GM21786 (cell line): ENCODE data around the gene LHFPL3.

Experiments used
- ATAC-seq: cut with Tn5 transposase; IDR thresholded peaks from one replicate; pipeline ENCODE4 v1.9.1; 2021; ENCODE audit not compliant: unreplicated experiment

Gene LHFPL3

DNA sequence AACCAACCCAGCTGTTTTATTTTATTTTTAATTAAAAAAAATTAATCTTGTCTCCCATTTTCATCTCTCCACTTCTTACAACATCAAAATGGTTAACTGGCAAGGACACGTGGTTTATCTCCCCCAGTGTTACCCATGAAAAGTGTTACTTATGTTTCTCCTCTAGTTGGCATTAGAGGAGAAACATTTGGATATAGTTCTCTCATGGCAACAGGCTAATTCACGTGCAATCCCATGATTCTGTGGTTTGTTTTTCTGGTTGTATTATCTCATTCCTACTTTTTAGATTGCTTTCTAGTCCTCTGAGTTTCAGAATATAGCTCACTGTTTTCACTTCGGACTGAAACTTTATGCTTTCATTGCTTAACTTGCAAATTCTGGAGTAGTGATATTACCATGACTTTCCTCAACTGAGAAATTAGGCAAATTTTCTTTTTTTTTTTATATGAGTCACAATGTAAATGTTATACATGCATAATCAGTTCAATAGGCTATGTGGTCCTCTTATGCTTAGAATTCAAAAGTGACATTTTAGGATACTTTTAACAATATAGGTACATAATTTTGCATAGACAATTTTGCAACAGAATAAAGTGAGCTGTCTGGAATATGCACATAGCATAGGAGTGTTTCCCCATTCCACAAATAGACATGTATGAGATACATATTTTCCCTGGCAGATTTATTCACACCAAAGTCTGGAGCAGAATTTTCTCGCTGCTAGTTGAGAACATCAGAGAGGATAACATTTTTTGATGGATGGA, 43.0 kb downstream of the LHFPL3 start:
- ATAC-seq: no peak

GRCh38 chr7:104371980-104372357, 43.6 kb downstream of the LHFPL3 start:
- no peak for ATAC-seq

- ATAC-seq: no peak
Observed at GRCh38 chr7:104382616-104383015, 54.2 kb downstream of the LHFPL3 start.

DNA sequence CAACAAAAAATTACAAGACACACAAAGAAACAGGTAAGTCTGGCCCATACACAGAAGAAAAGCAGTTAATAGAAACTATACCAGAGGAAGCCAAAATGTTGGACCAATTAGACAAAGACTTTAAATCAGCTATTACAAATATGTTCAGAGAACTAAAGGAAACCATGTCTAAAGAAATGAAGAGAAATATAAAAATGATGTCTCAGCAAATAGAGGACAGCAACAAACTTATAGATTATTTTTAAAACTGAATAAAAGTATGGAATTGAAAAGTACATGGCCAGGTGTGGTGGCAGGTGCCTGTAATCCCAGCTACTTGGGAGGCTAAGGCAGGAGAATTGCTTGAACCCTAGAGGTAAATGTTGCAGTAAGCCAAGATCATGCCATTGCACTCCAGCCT, 58.5 kb downstream of the LHFPL3 start:
- no peak for ATAC-seq

GRCh38 chr7:104388222-104388621, 59.8 kb downstream of the LHFPL3 start:
- no peak for ATAC-seq

GRCh38 chr7:104395162-104395561, 66.8 kb downstream of the LHFPL3 start:
- no peak for ATAC-seq

DNA sequence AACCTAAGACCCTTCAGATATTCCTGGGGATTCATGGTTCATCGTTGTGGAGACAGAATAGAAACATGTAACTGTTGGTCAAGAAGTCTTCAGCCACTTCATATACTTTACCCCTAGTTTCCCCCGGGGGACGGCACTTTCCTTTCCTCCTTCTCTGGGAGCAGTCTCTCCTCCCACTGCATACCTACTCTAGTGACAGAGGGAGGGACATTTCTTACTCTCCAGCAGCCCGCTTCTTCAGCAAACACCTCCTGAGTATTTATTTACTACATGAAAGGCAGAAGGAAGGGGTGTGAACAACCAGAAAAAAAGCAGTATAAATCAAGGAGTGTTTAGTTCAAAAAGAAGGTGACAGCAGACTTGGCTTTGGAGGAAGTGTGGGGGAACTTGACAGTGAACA, 69.0 kb downstream of the LHFPL3 start:
- ATAC-seq: no peak

GRCh38 chr7:104408371-104408770, 80.0 kb downstream of the LHFPL3 start:
- no peak for ATAC-seq

DNA sequence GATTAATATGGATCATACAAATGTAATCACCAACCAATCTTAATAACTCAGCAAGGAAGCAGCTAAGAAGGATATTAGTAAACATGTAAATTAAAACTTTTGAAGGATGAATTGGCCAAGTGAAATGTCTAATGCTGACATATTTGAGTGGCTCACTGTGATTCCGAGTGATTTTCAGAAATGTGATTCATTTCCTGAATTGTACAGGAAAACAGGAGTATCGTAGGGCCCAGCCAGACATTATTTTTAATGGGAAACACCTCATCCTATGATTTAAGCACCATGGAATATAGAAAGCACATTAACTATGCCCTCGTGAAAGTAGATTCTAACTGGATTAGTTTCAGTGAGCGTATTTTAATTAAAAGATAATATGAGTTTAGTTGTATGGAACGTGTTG, 82.3 kb downstream of the LHFPL3 start:
- no peak for ATAC-seq

- ATAC-seq: no peak
Observed at GRCh38 chr7:104412911-104413310, 84.5 kb downstream of the LHFPL3 start.

GRCh38 chr7:104414216-104414615, 85.8 kb downstream of the LHFPL3 start:
- ATAC-seq: no peak

- ATAC-seq: no peak
Observed at GRCh38 chr7:104415700-104416099, 87.3 kb downstream of the LHFPL3 start.

DNA sequence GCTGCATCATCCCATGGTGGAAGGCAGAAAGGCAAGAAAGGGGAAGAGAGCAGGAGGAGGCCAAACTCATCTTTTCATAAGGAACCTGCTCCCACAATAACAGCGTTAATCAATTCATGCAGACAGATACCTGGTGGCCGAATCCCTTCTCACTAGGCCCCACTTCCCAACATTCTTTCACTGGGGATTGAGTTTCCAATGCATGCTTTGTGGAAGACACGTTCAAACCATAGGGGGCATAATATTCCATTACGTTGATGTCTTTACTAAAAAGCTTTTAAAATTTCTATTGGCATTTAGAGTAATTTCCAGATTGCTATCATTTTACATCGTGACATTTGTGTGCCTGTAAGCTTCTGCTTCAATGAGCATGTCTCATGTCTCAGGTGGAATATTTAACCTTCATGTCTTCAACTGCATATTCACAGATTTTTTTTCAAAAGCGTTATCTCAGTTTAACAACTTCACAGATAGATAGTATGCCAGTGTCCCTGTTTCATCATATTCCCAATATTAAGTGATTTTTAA, 88.5 kb downstream of the LHFPL3 start:
- ATAC-seq: no peak

GRCh38 chr7:104431930-104432329, 103.5 kb downstream of the LHFPL3 start:
- no peak for ATAC-seq

DNA sequence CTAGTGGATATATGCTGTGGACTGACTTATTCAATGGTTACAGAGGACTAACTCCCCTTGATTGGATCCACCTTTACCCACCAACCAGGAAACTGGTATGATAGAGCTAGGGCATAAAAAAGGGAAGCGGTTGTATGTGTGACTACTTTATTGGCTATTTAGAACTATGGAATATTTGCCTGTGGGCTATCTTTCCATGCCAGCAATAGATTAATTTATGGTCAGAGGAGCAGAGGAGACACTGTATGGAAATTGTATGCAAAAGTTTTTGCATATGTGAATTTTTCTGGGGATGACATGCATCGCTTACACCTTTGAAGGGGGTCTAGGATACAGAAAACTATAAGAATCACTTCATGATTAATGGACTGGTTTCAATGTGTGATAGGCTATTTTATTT, 105.7 kb downstream of the LHFPL3 start:
- no peak for ATAC-seq

- no peak for ATAC-seq
Observed at GRCh38 chr7:104442481-104442880, 114.1 kb downstream of the LHFPL3 start.

- no peak for ATAC-seq
Observed at GRCh38 chr7:104444017-104444416, 115.6 kb downstream of the LHFPL3 start.

DNA sequence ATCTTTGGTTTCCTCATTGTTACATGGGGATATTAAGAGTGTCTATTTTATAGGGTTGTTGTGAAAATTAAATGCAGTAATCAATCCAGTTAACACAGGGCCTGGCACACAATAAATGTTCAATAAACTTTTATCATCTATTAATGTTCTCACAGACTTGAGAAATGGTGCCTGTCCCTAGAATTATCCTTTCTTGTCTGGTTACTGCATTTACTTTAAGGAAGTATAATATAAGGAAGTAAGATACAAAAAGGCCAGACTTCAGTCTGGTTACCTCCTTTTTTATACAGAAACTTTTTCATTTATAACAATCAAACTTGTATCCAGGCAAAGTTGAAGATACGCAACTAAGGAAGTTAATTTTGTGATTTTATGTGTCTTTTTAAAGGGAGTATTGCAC, 117.0 kb downstream of the LHFPL3 start:
- ATAC-seq: no peak

GRCh38 chr7:104450861-104451260, 122.5 kb downstream of the LHFPL3 start:
- ATAC-seq: no peak

DNA sequence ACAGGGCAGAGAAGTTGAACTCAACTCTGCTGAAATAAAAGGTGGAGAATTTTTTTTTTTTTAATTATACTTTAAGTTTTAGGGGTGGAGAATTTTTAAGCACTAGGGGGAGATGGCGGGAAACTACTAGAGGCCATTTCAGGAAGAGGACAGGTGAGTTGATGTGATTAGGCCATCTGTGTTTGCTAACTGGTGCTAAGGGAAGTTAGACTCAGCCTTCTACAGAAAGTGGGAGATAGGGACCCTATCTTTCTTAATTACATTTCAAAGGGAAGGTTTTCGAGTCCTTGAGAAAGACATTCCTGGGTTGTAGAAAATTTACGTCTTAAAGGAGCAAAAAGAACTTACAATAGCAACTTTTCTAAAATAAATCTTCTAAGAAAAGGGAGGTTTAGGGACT, 124.8 kb downstream of the LHFPL3 start:
- ATAC-seq: no peak

- no peak for ATAC-seq
Observed at GRCh38 chr7:104458875-104459274, 130.5 kb downstream of the LHFPL3 start.

DNA sequence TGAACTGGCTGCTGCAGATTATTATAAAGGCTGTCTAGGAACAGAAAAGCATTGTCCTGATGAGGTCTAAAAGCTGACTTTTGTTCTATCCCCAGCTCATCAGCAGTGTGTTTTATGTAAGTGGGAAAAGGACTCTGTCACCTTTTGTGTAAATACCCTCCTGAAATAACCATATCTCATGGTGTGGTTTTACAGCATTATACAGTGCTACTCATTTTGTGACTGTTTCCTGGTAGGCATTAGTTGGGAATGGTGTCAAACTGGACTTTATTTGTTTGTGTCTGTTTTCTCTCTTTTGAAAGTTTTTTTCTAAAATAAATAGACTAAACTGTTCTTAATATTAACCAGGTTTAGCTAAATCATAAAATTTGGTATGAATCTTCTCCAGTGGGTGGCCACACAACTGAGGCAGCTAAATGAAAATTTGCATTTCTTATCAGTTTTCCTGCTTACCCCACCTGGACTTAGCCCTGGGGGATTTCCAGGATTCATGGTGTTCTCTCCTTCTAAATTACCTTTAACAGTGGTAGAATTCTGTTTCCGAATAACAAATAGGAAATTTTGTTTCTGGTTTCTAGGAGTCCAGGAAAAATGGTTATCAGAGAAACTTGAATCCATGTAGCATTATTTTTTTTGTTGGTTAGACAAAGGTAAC, 140.9 kb downstream of the LHFPL3 start:
- ATAC-seq: no peak

DNA sequence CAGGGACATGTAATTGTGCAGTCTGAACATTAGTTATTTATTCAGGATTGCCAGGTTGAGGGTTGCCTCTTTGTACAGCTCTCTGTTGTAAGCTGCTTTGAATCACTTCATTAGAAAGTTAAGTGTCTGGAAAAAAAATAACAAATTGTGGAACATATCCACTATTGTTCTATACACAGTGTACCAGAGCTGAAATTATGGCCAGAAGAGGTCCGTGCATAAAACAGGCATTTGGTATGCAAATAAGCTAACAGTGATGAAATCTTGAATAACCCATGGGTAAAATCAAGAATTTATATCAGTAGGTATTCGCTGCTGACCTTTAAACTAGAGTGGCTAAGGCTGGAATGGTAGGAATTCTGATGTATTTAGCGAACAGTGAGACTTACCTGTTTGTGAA, 152.1 kb downstream of the LHFPL3 start:
- ATAC-seq: no peak
